Spleen (tissue), 7 donors: ENCODE results near the gene SV2C.

Experiments
- CTCF ChIP-seq, 11 experiments: fragments of 200-600 bp in 7 of 11; fragments of 450-650 bp in 4 of 11; sonication (generic) in 4 of 11; IDR thresholded peaks in 8 of 11; conservative IDR thresholded peaks in 3 of 11; 1 replicate in 7 of 11; 2 replicates in 4 of 11; pipeline versions ENCODE4 v1.4.0 to v1.8.0; 2016 to 2021; ENCODE audit warnings: antibody characterized with exemption in 11 of 11, inconsistent platforms in 4 of 11, mild to moderate bottlenecking in 1 of 11
- POLR2A ChIP-seq, 3 donors: fragments of 450-650 bp; IDR thresholded peaks; one replicate each; pipeline ENCODE4 v1.5.1; 2017; ENCODE audit warnings: antibody characterized with exemption in 3 of 3, mild to moderate bottlenecking in 1 of 3
- POLR2AphosphoS5 ChIP-seq, 3 donors: sonication (generic); formaldehyde crosslinking; IDR thresholded peaks; one replicate each; pipeline ENCODE4 v1.5.1; 2017; ENCODE audit warnings: antibody characterized with exemption in 3 of 3
- donor health status: DM: no; HTN: no; CAD: no; lungs with moderate emphysema.
- donor health status: DM: no; HTN: no; CAD: no.
- donor health status: DM: no; HTN: no; CAD: no.

GRCh38 chr5:76383126-76383832, 300.1 kb downstream of the SV2C start:
- no peak for TF ChIP-seq POLR2A (IDR thresholded peaks at IDR 0.05)
- TF ChIP-seq CTCF (IDR thresholded peaks at IDR 0.05 in 8 of 11, conservative IDR thresholded peaks at IDR 0.05 in 3 of 11), result no peak
- TF ChIP-seq POLR2AphosphoS5 (IDR thresholded peaks at IDR 0.05), result no peak
